ENCODE data around the gene RPL13. TPM values are rescaled to one million over a fixed set of nuclear protein-coding genes. Genes with fewer than 3 reads are reported as not detected.

RPL13 gene
- total RNA-seq, 4 donors from 2014 or later = 1,597 to 3,276 (median 2,603) TPM

GRCh38 chr16:89575247-89576152 is 15.0 kb downstream of the RPL13 start, which contains the start of gene CPNE7:
Gene CPNE7, plus strand, starts transcription at chr16:89575758. Its CDS starts 140 bp downstream, at chr16:89575898.
- Histone ChIP-seq H3K4me3 (peak within 1 kb of the TSS; percentile 16 to 46 (median 41)), H3K9me3 (no peaks in the 10 kb centered on the region), H3K4me1 (peaks cover 0 to 29% (median 14%) of the 10 kb centered on the region in 4 donors), H3K27me3 (peaks cover 0 to 5% of the 10 kb centered on the region in 2 donors), H3K27ac (peak within 1 kb of the TSS in 1 of 4 donors; percentile 7), H3K36me3 (no peaks in the 10 kb centered on the region)
- TF ChIP-seq POLR2A (IDR thresholded peaks at IDR 0.05) (no peak), CTCF (IDR thresholded peaks at IDR 0.05) (no peak)
- no peak for DNase-seq

- TF ChIP-seq POLR2A (IDR thresholded peaks at IDR 0.05) = no peak
- Histone ChIP-seq H3K27ac (no peak overlapping the region), H3K9me3 (no peaks in the 10 kb centered on the region), H3K36me3 (no peaks in the 10 kb centered on the region), H3K27me3 (peaks cover 0 to 5% of the 10 kb centered on the region in 2 donors), H3K4me3 (peak overlapping the region in 3 of 4 donors; percentile 38 to 46 (median 44)), H3K4me1 (peaks cover 0 to 29% (median 14%) of the 10 kb centered on the region in 4 donors)
- no peak for DNase-seq
Measured at GRCh38 chr16:89576153-89577054, 15.9 kb downstream of the RPL13 start.

- H3K9me3 ChIP-seq = no peaks in the 10 kb centered on the region
- peaks cover 0 to 5% of the 10 kb centered on the region in 2 donors for H3K27me3 ChIP-seq
- no peak overlapping the region for H3K27ac ChIP-seq
- H3K4me3 ChIP-seq = no peak overlapping the region
- no peak for TF ChIP-seq POLR2A (IDR thresholded peaks at IDR 0.05)
- H3K36me3 ChIP-seq = no peaks in the 10 kb centered on the region
- peaks cover 0 to 35% (median 14%) of the 10 kb centered on the region in 4 donors for H3K4me1 ChIP-seq
- no peak for DNase-seq
Measured at GRCh38 chr16:89577055-89577759, 16.7 kb downstream of the RPL13 start.

GRCh38 chr16:89579351-89579750 is 18.9 kb downstream of the RPL13 start:
- no peak overlapping the region for H3K4me3 ChIP-seq
- H3K27me3 ChIP-seq = peaks cover 0 to 5% of the 10 kb centered on the region in 2 donors
- peaks cover 0 to 34% (median 13%) of the 10 kb centered on the region in 4 donors for H3K4me1 ChIP-seq
- TF ChIP-seq POLR2A (IDR thresholded peaks at IDR 0.05) (no peak), CTCF (IDR thresholded peaks at IDR 0.05) (no peak)
- no peak overlapping the region for H3K27ac ChIP-seq
- no peak for DNase-seq
- no peaks in the 10 kb centered on the region for H3K36me3 ChIP-seq
- no peaks in the 10 kb centered on the region for H3K9me3 ChIP-seq

GRCh38 chr16:89581045-89581695 is 20.7 kb downstream of the RPL13 start:
- peaks cover 0 to 18% (median 0%) of the 10 kb centered on the region in 4 donors for H3K4me1 ChIP-seq
- H3K9me3 ChIP-seq = no peaks in the 10 kb centered on the region
- H3K27me3 ChIP-seq = no peaks in the 10 kb centered on the region
- H3K27ac ChIP-seq = no peak overlapping the region
- no peak for DNase-seq
- TF ChIP-seq CTCF (IDR thresholded peaks at IDR 0.05) = no peak
- H3K4me3 ChIP-seq = no peak overlapping the region
- no peaks in the 10 kb centered on the region for H3K36me3 ChIP-seq

Data from Peyer's patch (tissue), 4 donors.